Peyer's patch (tissue), 4 donors: ENCODE data around the gene AP4M1.

Experiments
- CTCF ChIP-seq, 6 experiments: fragments of 450-650 bp in 4 of 6; fragments of 200-600 bp in 2 of 6; sonication (generic) in 1 of 6; IDR thresholded peaks; one replicate each; pipeline ENCODE4 v1.5.1; 2017 to 2019; ENCODE audit warnings: antibody characterized with exemption in 6 of 6, mild to moderate bottlenecking in 3 of 6, moderate library complexity in 1 of 6
- POLR2A ChIP-seq, 2 donors: fragments of 450-650 bp; IDR thresholded peaks; one replicate each; pipeline ENCODE4 v1.5.1; 2017; ENCODE audit warnings: antibody characterized with exemption in 2 of 2, mild to moderate bottlenecking in 2 of 2, moderate library complexity in 2 of 2

- TF ChIP-seq CTCF (IDR thresholded peaks at IDR 0.05): no peak
- no peak for TF ChIP-seq POLR2A (IDR thresholded peaks at IDR 0.05)
Observed at GRCh38 chr7:100111914-100112313, 10.5 kb downstream of the AP4M1 start.
